Hepatocyte (in vitro differentiated cells): ENCODE data around the gene SYNGAP1.

Experiments used
- CTCF ChIP-seq: fragments of 200-600 bp; sonication (generic); IDR thresholded peaks from 2 replicates; pipeline ENCODE4 v1.5.1; 2016; ENCODE audit warnings: antibody characterized with exemption, mild to moderate bottlenecking; ENCODE audit not compliant: poor library complexity
- EZH2 ChIP-seq: fragments of 200-600 bp; sonication (generic); IDR thresholded peaks from 2 replicates; pipeline ENCODE4 v1.6.1; 2016; ENCODE audit warnings: antibody characterized with exemption, mild to moderate bottlenecking, borderline replicate concordance

DNA sequence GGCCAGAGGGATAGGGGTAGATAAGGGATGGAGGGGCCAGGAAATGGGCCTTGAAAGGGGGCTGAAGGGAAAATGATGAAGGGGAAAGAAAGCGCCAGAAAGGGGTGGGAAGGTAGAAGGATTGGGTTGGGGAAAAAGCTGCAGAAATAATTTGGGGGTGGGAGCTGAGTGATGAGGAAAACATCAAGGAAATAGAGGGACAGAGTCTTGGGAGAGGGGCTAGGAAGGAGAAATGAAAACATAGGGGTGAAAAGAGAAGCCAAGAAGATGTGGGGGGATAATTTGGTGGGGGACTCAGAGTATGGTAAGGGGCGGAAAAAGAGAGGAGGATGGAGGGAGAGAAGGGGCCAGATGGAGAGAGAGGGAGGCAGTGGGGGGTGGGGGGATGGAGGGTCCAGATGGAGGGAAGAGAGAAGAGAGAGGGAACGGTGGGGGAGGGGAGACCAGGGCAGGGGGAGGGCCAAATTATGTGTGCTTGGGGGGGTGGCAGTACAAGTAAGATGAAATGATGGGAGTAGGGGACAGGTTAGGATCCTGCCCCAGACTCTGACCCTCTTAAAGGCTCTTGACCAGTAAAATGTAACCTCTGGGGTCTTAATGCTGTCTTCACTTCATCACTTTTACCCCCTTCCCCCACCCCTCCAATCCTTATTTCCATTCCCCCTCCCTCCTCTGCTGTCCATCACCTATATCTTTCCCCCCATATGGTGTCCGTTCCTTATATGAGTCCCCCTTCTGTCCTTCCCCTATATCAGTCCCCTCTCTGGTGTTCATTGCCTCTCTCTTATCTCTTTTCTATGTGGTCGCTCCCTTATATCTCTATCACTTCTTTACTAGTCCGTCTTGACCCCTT, 852 bp downstream of the SYNGAP1 start:
- TF ChIP-seq CTCF (no peak), EZH2 (no peak)
